Endodermal cell (in vitro differentiated cells): ENCODE measurements around the gene RXRA. TPM values are rescaled to one million over a fixed set of nuclear protein-coding genes. Genes with fewer than 3 reads are reported as not detected.

ENCODE experiments used
- DNase-seq: peaks from one replicate; pipeline ENCODE4 v3.0.0-alpha.2; 2017
- H3K27ac ChIP-seq: 2 replicates; pipeline ENCODE4 v1.5.1; 2013; ENCODE audit warnings: mild to moderate bottlenecking, low read depth, low read length, moderate library complexity
- H3K27me3 ChIP-seq: 2 replicates; pipeline ENCODE4 v1.6.1; 2013; ENCODE audit warnings: mild to moderate bottlenecking, low read length, moderate library complexity; ENCODE audit not compliant: insufficient read depth, control insufficient read depth, poor library complexity, severe bottlenecking
- H3K36me3 ChIP-seq: 2 replicates; pipeline ENCODE4 v1.7.0; 2013; ENCODE audit warnings: mild to moderate bottlenecking, low read length, moderate library complexity; ENCODE audit not compliant: control insufficient read depth, insufficient read depth
- H3K4me1 ChIP-seq: one replicate; pipeline ENCODE4 v1.7.0; 2013; ENCODE audit warnings: low read length; ENCODE audit not compliant: control insufficient read depth, insufficient read depth
- H3K4me3 ChIP-seq: 2 replicates; pipeline ENCODE4 v1.5.1; 2013; ENCODE audit warnings: mild to moderate bottlenecking, low read length, moderate library complexity
- H3K9ac ChIP-seq: 2 replicates; pipeline ENCODE4 v1.6.1; 2013; ENCODE audit warnings: mild to moderate bottlenecking, low read length, moderate library complexity; ENCODE audit not compliant: poor library complexity, severe bottlenecking; ENCODE audit errors: extremely low read depth
- H3K9me3 ChIP-seq: 2 replicates; pipeline ENCODE4 v1.6.1; 2013; ENCODE audit warnings: mild to moderate bottlenecking, low read length, moderate library complexity; ENCODE audit not compliant: control insufficient read depth
- H3K27ac Mint-ChIP-seq: 2 replicates; pipeline ENCODE4 v1.8.0; 2020; ENCODE audit warnings: mixed read lengths
- H3K27me3 Mint-ChIP-seq: 2 replicates; pipeline ENCODE4 v1.8.0; 2021; ENCODE audit warnings: mild to moderate bottlenecking, mixed read lengths; ENCODE audit not compliant: insufficient read depth
- H3K36me3 Mint-ChIP-seq: 2 replicates; pipeline ENCODE4 v1.8.0; 2020; ENCODE audit warnings: low read depth, mixed read lengths
- H3K4me1 Mint-ChIP-seq: 2 replicates; pipeline ENCODE4 v1.8.0; 2020; ENCODE audit warnings: mixed read lengths
- H3K4me3 Mint-ChIP-seq: 2 replicates; pipeline ENCODE4 v1.8.0; 2020; ENCODE audit warnings: mild to moderate bottlenecking, moderate library complexity, mixed read lengths
- H3K9me3 Mint-ChIP-seq: 2 replicates; pipeline ENCODE4 v1.8.0; 2020; ENCODE audit warnings: mild to moderate bottlenecking, mixed read lengths
- CTCF ChIP-seq: fragments of 200-600 bp; sonication (generic); conservative IDR thresholded peaks from 2 replicates; pipeline ENCODE4 v1.5.0; 2021; ENCODE audit warnings: antibody characterized with exemption, mild to moderate bottlenecking
- WGBS, 2 experiments: methylation state at CpG; one replicate each; pipeline versions ENCODE4 v1.1.5 to v1.1.7; 2013; ENCODE audit warnings: missing lambda C conversion rate in 2 of 2, mixed read lengths in 1 of 2; ENCODE audit not compliant: insufficient coverage in 1 of 2, insufficient read length in 1 of 2; 5-methylcytosine and 5-hydroxymethylcytosine counted together
- total RNA-seq, 2 donors: library from RNA; stranded (reverse); fragmentation: NEBNext Ultra II Directional in 1 of 2; extraction: Animal tissue kit (Norgen Biotek cat#: 25700) in 1 of 2; gene quantifications; 2 replicates in 1 of 2; 3 replicates in 1 of 2; pipeline ENCODE4 v1.2.1, GENCODE V29; 2021

Gene RXRA
- total RNA-seq, 2 donors from 2014 or later: 58.3 to 70.6 TPM

DNA sequence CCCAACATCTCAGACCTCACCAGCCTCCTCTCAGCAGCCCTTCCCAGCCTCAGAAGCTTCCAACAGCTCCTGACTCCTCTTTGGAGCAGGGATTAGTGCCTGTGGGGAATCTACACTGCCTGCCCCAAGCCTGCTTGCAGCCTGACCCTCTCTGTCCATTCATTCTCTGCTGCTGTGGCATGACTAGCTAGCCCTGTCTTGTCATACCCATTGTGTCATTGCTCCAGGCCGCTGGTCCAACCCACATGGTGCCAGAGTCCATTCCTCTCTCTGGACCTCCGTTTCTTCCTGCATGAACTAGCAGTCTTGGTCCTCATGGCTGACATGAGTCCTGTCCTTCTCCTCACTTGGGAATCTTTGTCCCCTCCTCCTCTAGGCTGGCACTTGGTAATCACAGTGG, 12.8 kb upstream of the RXRA start:
- Mint-ChIP-seq H3K4me3 (no peak overlapping the region), H3K27me3 (no peaks in the 10 kb centered on the region), H3K4me1 (peaks cover 16% of the 10 kb centered on the region), H3K36me3 (no peaks in the 10 kb centered on the region), H3K27ac (no peak overlapping the region), H3K9me3 (peaks cover 12% of the 10 kb centered on the region)
- Histone ChIP-seq H3K4me3 (no peak overlapping the region), H3K27ac (no peak overlapping the region), H3K36me3 (no peaks in the 10 kb centered on the region), H3K9ac (no peak overlapping the region), H3K4me1 (peaks cover 9% of the 10 kb centered on the region), H3K9me3 (peaks cover 4% of the 10 kb centered on the region), H3K27me3 (no peaks in the 10 kb centered on the region)
- 93 to 94% methylated on average over 2 of the region's 2 CpGs for WGBS, 2 experiments
- no peak for TF ChIP-seq CTCF
- no peak for DNase-seq

DNA sequence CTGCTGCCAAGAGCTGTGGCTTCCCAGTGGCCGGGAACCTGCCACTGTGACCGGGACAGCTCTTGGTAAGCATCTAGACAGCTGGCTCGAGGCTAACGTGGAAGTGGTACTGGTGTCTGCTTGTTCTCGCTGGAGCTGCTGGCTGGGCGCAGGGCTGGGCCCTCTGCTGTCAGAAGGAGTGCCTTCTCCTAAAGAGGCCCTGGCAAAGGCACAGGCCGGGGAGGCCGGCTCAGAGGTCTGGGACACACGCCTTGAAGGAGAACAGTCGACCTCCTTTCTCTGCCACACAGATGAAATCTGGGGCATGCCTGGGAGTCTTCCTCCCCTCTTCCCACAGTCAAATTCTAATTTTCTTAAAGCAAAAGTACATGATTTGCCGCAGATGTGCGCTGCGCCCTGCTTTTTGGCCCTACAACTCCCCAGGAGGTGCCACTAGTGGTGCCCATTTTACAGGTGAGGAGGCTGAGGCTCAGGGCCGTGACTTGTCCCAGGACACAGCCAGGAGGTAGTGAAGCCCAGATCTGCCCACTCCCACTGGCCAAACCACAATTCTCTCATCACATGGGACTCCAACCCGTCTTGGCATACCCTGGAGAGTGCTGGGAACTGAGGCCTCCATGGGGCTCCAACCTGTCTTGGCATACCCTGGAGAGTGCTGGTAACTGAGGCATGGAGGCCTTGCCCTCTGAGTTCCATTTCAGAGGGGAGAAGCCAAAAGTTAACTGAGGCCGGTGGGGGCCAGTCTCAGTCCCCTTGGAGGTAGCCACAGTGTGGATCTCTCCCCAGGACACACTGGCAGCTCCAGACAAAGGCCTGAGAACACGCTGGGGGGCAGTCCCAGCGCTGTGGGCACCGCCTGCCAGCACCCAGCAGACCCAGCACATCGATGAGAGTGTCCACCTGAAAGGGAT, 12.0 kb upstream of the RXRA start:
- Mint-ChIP-seq H3K27ac (no peak overlapping the region), H3K36me3 (no peaks in the 10 kb centered on the region), H3K4me1 (peaks cover 16% of the 10 kb centered on the region)

More for the DNA sequence above, 12.0 kb upstream of the RXRA start:
- Histone ChIP-seq H3K9ac (no peak overlapping the region), H3K4me3 (no peak overlapping the region), H3K36me3 (no peaks in the 10 kb centered on the region), H3K9me3 (peaks cover 4% of the 10 kb centered on the region), H3K27me3 (no peaks in the 10 kb centered on the region), H3K4me1 (peaks cover 9% of the 10 kb centered on the region), H3K27ac (no peak overlapping the region)
- no peak for DNase-seq
- H3K4me3 Mint-ChIP-seq: no peak overlapping the region
- H3K27me3 Mint-ChIP-seq: no peaks in the 10 kb centered on the region
- 89 to 93% methylated on average over 18 to 20 of the region's 20 CpGs for WGBS, 2 experiments
- no peak for TF ChIP-seq CTCF
- H3K9me3 Mint-ChIP-seq: peaks cover 12% of the 10 kb centered on the region
